GM23248 (cell line): ENCODE measurements around the gene SUMF1.

Experiments used
- EZH2 ChIP-seq: fragments of 200-600 bp; sonication (generic); IDR thresholded peaks from 2 replicates; pipeline ENCODE4 v1.6.1; 2018; ENCODE audit warnings: antibody characterized with exemption, mild to moderate bottlenecking; ENCODE audit not compliant: insufficient read depth, poor library complexity, severe bottlenecking
- EZH2phosphoT487 ChIP-seq: fragments of 200-600 bp; sonication (generic); IDR thresholded peaks from 2 replicates; pipeline ENCODE4 v1.6.1; 2018; ENCODE audit warnings: antibody characterized with exemption, moderate library complexity, mild to moderate bottlenecking, low read depth; ENCODE audit not compliant: insufficient read depth

- no peak for TF ChIP-seq EZH2phosphoT487
- TF ChIP-seq EZH2, result no peak
Observed at GRCh38 chr3:4360817-4361216, 106.3 kb downstream of the SUMF1 start.
